ENCODE measurements around the gene TTF1. TPM values are rescaled to one million over a fixed set of nuclear protein-coding genes. Genes with fewer than 3 reads are reported as not detected.

TTF1 gene
- total RNA-seq, 4 donors from 2014 or later = 5.6 to 16.5 (median 10.3) TPM

DNA sequence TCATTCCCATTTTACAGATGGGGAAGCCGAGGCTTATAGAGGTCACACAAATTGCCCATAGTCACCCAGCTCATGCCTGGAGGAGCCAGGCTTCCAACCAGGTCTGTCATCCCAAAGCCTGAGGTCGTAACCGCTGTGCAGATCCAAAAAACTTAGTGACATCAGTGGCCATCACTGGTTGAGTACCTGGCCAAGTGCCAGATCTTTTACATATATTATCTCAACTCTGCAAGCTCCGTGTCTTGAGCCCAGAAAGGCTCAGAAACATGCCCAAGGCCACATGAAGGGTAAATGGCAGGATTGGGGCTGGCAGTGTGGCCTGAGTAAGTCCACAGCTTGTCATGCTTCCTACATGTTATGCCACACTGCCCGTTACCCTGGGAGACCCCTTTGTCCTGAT, 16.9 kb upstream of the TTF1 start:
- DNase-seq = no peak
- H3K4me1 ChIP-seq = no peaks in the 10 kb centered on the region
- intact Hi-C loops (cut with DNase I; ENCODE audit: low total_unique reads) = no loop called here
- no peaks in the 10 kb centered on the region for H3K9me3 ChIP-seq
- peaks cover 0 to 9% of the 10 kb centered on the region in 2 donors for H3K27me3 ChIP-seq
- TF ChIP-seq, protein P1, sequence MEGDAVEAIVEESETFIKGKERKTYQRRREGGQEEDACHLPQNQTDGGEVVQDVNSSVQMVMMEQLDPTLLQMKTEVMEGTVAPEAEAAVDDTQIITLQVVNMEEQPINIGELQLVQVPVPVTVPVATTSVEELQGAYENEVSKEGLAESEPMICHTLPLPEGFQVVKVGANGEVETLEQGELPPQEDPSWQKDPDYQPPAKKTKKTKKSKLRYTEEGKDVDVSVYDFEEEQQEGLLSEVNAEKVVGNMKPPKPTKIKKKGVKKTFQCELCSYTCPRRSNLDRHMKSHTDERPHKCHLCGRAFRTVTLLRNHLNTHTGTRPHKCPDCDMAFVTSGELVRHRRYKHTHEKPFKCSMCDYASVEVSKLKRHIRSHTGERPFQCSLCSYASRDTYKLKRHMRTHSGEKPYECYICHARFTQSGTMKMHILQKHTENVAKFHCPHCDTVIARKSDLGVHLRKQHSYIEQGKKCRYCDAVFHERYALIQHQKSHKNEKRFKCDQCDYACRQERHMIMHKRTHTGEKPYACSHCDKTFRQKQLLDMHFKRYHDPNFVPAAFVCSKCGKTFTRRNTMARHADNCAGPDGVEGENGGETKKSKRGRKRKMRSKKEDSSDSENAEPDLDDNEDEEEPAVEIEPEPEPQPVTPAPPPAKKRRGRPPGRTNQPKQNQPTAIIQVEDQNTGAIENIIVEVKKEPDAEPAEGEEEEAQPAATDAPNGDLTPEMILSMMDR (IDR thresholded peaks at IDR 0.05) = no peak
- TF ChIP-seq POLR2A (IDR thresholded peaks at IDR 0.05) = no peak
- H3K36me3 ChIP-seq = no peaks in the 10 kb centered on the region
- H3K4me3 ChIP-seq = no peak overlapping the region
- H3K27ac ChIP-seq = no peak overlapping the region

DNA sequence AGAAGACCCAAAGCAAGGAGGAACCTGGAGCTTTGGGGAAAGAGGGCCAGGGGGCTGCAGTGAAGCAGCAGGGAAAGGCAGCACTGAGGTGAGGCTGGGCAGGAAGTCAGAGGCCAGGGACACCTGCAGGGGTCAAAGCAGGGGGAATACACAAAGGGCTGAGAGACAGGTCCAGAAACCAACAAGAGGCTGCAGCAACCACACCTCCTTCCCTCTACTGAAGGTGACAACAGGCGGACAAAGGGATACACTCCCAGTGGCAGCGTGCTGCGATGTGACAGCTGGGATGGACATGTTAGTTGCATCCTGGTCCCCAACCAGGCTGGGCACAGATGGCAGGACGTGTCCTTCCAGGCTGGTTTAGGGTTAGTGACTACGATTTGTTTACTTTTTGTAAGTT, 15.9 kb upstream of the TTF1 start:
- H3K9me3 ChIP-seq = no peaks in the 10 kb centered on the region
- no peak overlapping the region for H3K4me3 ChIP-seq
- intact Hi-C loops (cut with DNase I; ENCODE audit: low total_unique reads) = no loop called here
- peaks cover 0 to 16% of the 10 kb centered on the region in 2 donors for H3K27me3 ChIP-seq
- no peaks in the 10 kb centered on the region for H3K36me3 ChIP-seq
- no peak for DNase-seq
- H3K4me1 ChIP-seq = no peaks in the 10 kb centered on the region
- no peak overlapping the region for H3K27ac ChIP-seq
- TF ChIP-seq, protein P1 (IDR thresholded peaks at IDR 0.05) = no peak
- no peak for TF ChIP-seq POLR2A (IDR thresholded peaks at IDR 0.05)

DNA sequence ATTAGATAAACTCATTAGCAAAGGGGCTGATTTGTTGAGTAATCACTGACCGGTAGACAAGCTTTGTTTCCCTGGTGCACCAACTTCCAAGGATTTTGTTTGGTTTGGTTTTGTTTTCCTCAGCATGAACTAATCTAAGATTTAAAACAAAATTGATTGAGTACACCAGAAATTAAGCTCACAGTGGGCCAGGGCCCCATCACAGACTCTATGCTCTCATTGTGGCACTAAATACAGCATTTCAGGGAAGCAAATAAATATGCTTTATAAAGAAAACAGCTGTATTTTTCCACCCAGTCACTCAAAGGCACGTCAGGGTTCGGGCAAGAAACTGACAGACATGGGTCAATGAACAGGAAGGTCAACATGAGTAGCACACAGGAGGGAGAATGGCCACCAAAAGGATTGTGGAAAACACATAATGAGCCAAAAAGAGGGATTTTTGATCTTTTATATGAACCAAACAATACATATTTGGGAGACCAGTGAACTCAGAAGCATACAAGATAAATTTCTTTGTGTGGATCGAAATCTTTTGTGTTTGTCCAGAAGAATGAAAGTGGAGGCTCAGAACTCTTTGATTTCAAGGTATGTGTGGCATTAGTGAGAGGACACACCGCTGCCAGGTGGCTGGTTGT, 12.2 kb upstream of the TTF1 start:
- no peak for DNase-seq
- Histone ChIP-seq H3K4me1 (no peaks in the 10 kb centered on the region), H3K27ac (no peak overlapping the region), H3K36me3 (no peaks in the 10 kb centered on the region), H3K9me3 (no peaks in the 10 kb centered on the region), H3K27me3 (peaks cover 0 to 30% of the 10 kb centered on the region in 2 donors), H3K4me3 (no peak overlapping the region)
- no peak for TF ChIP-seq POLR2A (IDR thresholded peaks at IDR 0.05)
- TF ChIP-seq, protein P1 (IDR thresholded peaks at IDR 0.05) = no peak
- intact Hi-C loops (cut with DNase I; ENCODE audit: low total_unique reads) = no loop called here

DNA sequence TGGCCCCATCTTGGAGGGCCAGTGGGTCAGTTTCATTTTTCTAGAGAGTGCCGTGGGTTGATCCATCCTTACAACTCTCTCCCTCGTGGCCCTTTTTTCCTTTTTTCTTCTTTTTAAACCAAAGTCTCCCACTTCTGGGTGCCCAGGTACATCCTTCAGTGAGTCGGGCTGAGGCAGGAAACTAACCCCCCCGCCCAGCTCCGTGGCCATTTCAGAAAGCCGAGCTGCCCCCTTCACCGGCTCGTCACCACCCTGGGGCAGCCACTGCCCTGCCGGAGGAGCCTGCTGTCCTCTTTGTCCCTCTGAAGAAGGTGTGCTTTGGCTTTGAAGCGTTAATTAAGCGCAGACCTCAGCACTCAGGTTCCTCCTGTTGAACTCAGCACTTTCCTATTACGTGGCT, 8.5 kb upstream of the TTF1 start:
- TF ChIP-seq, protein P1 (IDR thresholded peaks at IDR 0.05) = no peak
- TF ChIP-seq POLR2A (IDR thresholded peaks at IDR 0.05) = no peak
- H3K36me3 ChIP-seq = no peaks in the 10 kb centered on the region
- no peak overlapping the region for H3K4me3 ChIP-seq
- H3K4me1 ChIP-seq = peaks cover 0 to 7% of the 10 kb centered on the region in 2 donors
- no peaks in the 10 kb centered on the region for H3K9me3 ChIP-seq
- peaks cover 6 to 45% of the 10 kb centered on the region in 2 donors for H3K27me3 ChIP-seq
- intact Hi-C loops (cut with DNase I; ENCODE audit: low total_unique reads) = no loop called here
- H3K27ac ChIP-seq = no peak overlapping the region
- no peak for DNase-seq

DNA sequence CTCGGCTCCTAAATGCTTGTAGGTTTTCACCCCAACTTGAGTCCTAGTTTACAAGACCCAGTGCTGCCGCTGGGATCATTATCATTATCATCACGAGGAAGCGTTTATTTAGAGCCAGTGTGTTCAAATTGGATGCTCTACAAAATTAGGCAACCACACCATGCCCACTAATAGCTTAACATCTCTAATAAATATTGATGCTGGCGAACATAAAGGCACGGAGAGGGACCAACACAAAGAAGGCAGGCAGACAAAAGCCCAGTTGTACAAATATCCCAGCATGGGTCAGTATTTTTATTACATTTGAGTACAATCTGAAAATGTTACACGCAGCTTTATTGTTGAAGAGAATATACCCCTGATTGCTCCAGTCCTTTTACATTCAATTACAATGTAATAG, 8.1 kb upstream of the TTF1 start:
- peaks cover 7 to 45% of the 10 kb centered on the region in 2 donors for H3K27me3 ChIP-seq
- intact Hi-C loops (cut with DNase I; ENCODE audit: low total_unique reads) = no loop called here
- no peaks in the 10 kb centered on the region for H3K9me3 ChIP-seq

More for the DNA sequence above, 8.1 kb upstream of the TTF1 start:
- Histone ChIP-seq H3K4me3 (no peak overlapping the region), H3K27ac (no peak overlapping the region), H3K4me1 (peaks cover 0 to 7% of the 10 kb centered on the region in 2 donors), H3K36me3 (no peaks in the 10 kb centered on the region)
- DNase-seq = no peak
- TF ChIP-seq, protein P1 (IDR thresholded peaks at IDR 0.05) = no peak
- TF ChIP-seq POLR2A (IDR thresholded peaks at IDR 0.05) = no peak

Measured in uterus (tissue), 4 donors.